ENCODE results near the gene BTF3.

DNA sequence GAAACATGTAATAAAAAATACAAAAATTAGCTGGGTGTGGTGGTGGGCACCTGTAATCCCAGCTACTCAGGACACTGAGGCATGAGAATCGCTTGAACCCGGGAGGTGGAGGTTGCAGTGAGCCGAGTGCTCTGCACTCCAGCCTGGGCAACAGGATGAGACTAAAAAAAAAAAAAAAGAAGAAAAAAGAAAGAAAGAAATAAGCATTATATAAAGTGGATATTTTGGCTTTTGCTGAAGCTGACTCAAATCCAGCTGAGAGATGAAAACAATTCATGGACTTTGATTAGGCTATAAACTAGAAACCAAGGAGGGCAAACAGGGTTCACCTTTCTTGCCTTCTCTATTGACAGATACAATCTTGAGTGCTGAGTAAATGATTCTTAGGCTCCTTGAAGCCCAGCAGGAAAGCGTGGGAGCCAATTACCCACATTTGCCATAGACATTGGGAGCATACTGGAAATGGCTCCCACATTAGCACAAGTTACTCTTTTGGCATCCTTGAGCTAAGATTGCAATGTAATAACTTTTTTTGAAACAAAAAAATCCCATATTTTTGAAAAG is 2.4 kb upstream of the BTF3 start:
- TF ChIP-seq, protein P1, sequence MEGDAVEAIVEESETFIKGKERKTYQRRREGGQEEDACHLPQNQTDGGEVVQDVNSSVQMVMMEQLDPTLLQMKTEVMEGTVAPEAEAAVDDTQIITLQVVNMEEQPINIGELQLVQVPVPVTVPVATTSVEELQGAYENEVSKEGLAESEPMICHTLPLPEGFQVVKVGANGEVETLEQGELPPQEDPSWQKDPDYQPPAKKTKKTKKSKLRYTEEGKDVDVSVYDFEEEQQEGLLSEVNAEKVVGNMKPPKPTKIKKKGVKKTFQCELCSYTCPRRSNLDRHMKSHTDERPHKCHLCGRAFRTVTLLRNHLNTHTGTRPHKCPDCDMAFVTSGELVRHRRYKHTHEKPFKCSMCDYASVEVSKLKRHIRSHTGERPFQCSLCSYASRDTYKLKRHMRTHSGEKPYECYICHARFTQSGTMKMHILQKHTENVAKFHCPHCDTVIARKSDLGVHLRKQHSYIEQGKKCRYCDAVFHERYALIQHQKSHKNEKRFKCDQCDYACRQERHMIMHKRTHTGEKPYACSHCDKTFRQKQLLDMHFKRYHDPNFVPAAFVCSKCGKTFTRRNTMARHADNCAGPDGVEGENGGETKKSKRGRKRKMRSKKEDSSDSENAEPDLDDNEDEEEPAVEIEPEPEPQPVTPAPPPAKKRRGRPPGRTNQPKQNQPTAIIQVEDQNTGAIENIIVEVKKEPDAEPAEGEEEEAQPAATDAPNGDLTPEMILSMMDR (IDR thresholded peaks at IDR 0.05) = no peak
- no peak for TF ChIP-seq POLR2A (IDR thresholded peaks at IDR 0.05)
